Ovary (tissue), 3 donors: ENCODE results near the gene ACMSD.

Experiments used
- CTCF ChIP-seq, 3 donors: fragments of 450-650 bp in 2 of 3; fragments of 200-600 bp in 1 of 3; IDR thresholded peaks; one replicate each; pipeline versions ENCODE4 v1.5.1 to v1.8.0; 2016 to 2022; ENCODE audit warnings: antibody characterized with exemption in 3 of 3, mild to moderate bottlenecking in 1 of 3
- POLR2A ChIP-seq: fragments of 450-650 bp; IDR thresholded peaks from one replicate; pipeline ENCODE4 v1.6.1; 2017; ENCODE audit warnings: antibody characterized with exemption, mild to moderate bottlenecking, moderate library complexity
- donor health status: DM: no; HTN: no; CAD: no.

- TF ChIP-seq CTCF (IDR thresholded peaks at IDR 0.05) (no peak), POLR2A (no peak)
Observed at GRCh38 chr2:134792186-134792585, 46.2 kb upstream of the ACMSD start.
